CD4-positive, alpha-beta memory T cell (primary cell): Measurements from ENCODE around the gene KRTAP10-3. TPM values are rescaled to one million over a fixed set of nuclear protein-coding genes. Genes with fewer than 3 reads are reported as not detected.

Experiments used
- CTCF ChIA-PET: fragments of 350-600 bp; sonication (Branson Sonifier 250); formaldehyde crosslinking; loops from one replicate; lab custom pipeline; 2021; ENCODE audit warnings: inconsistent platforms; ENCODE audit not compliant: partially characterized antibody; lab: Charles Lee
- POLR2A ChIA-PET: fragments of 350-600 bp; sonication (Branson Sonifier 250); formaldehyde crosslinking; loops from one replicate; lab custom pipeline; 2021; ENCODE audit not compliant: partially characterized antibody; lab: Charles Lee
- DNase-seq, 5 donors: peaks; one replicate each; pipeline versions ENCODE4 v3.0.0 to v3.0.0-alpha.2; 2020 to 2022; ENCODE audit warnings: mixed read lengths in 1 of 5
- H3K27ac ChIP-seq: one replicate; pipeline ENCODE4 v1.7.0; 2013; ENCODE audit warnings: low read depth, low read length
- H3K27me3 ChIP-seq: 2 replicates; pipeline ENCODE4 v1.7.0; 2013; ENCODE audit warnings: mild to moderate bottlenecking, low read length, moderate library complexity; ENCODE audit not compliant: insufficient read depth
- H3K36me3 ChIP-seq: 2 replicates; pipeline ENCODE4 v1.7.0; 2013; ENCODE audit warnings: mild to moderate bottlenecking, low read length, moderate library complexity; ENCODE audit not compliant: insufficient read depth
- H3K4me1 ChIP-seq: 2 replicates; pipeline ENCODE4 v1.7.0; 2013; ENCODE audit warnings: mild to moderate bottlenecking, low read length, moderate library complexity; ENCODE audit not compliant: insufficient read depth
- H3K4me3 ChIP-seq, 2 donors: one replicate each; pipeline ENCODE4 v1.7.0; 2013; ENCODE audit warnings: low read length in 2 of 2, mild to moderate bottlenecking in 1 of 2
- H3K9me3 ChIP-seq, 2 donors: one replicate each; pipeline ENCODE4 v1.7.0; 2013; ENCODE audit warnings: low read length in 2 of 2, control low read depth in 1 of 2; ENCODE audit not compliant: control insufficient read depth in 1 of 2
- H3K27ac Mint-ChIP-seq, 7 donors: one replicate each; pipeline ENCODE4 v1.8.0; 2020 to 2021; ENCODE audit warnings: mixed read lengths in 7 of 7, mild to moderate bottlenecking in 6 of 7, inconsistent platforms in 3 of 7, moderate library complexity in 3 of 7
- H3K27me3 Mint-ChIP-seq, 2 donors: one replicate each; pipeline ENCODE4 v1.8.0; 2020 to 2021; ENCODE audit warnings: mixed read lengths in 2 of 2
- H3K36me3 Mint-ChIP-seq, 2 donors: one replicate each; pipeline ENCODE4 v1.8.0; 2020 to 2021; ENCODE audit warnings: mixed read lengths in 2 of 2, inconsistent platforms in 1 of 2, mild to moderate bottlenecking in 1 of 2
- H3K4me1 Mint-ChIP-seq, 4 donors: one replicate each; pipeline ENCODE4 v1.8.0; 2020 to 2021; ENCODE audit warnings: mixed read lengths in 4 of 4, mild to moderate bottlenecking in 1 of 4
- H3K4me3 Mint-ChIP-seq, 8 donors: one replicate each; pipeline ENCODE4 v1.8.0; 2020 to 2021; ENCODE audit warnings: mixed read lengths in 8 of 8, mild to moderate bottlenecking in 7 of 8, moderate library complexity in 6 of 8, inconsistent platforms in 3 of 8
- H3K9me3 Mint-ChIP-seq, 8 donors: one replicate each; pipeline ENCODE4 v1.8.0; 2020 to 2021; ENCODE audit warnings: mixed read lengths in 8 of 8, mild to moderate bottlenecking in 5 of 8, inconsistent platforms in 3 of 8, moderate library complexity in 1 of 8
- intact Hi-C: fragments of 100-400 bp; cut with micrococcal nuclease; formaldehyde crosslinking; loops from one replicate; pipeline ENCODE4 v1.15.1; 2023
- polyA plus RNA-seq, 2 donors: library from polyadenylated mRNA; unstranded; fragments of 300-500 nt; fragmentation: Illumina TruSeq; gene quantifications; one replicate each; pipeline ENCODE4 v1.2.3, GENCODE V29; 2021
- total RNA-seq, 2 experiments: library from RNA; stranded (reverse); gene quantifications; one replicate each; pipeline ENCODE4 v1.2.3, GENCODE V29; 2021

Gene KRTAP10-3
- total and polyA plus RNA-seq, 4 experiments from 2014 or later = not detected

GRCh38 chr21:44513389-44514217, 45.0 kb downstream of the KRTAP10-3 start:
- no peaks in the 10 kb centered on the region for H3K9me3 Mint-ChIP-seq
- H3K36me3 Mint-ChIP-seq = no peaks in the 10 kb centered on the region
- ChIA-PET POLR2A (no interaction called here), CTCF (interaction anchor here (2.2 to 11.0 kb wide), 2 partner anchors 228 to 280 kb away, joined by 10 to 269 read pairs; no protein-coding TSS in a partner anchor)
- Histone ChIP-seq H3K27ac (no peak overlapping the region), H3K9me3 (no peaks in the 10 kb centered on the region), H3K4me3 (no peak overlapping the region), H3K36me3 (no peaks in the 10 kb centered on the region), H3K27me3 (no peaks in the 10 kb centered on the region), H3K4me1 (peaks cover 10% of the 10 kb centered on the region)
- H3K4me3 Mint-ChIP-seq = no peak overlapping the region
- H3K27me3 Mint-ChIP-seq = no peaks in the 10 kb centered on the region
- no peak for DNase-seq
- peaks cover 0 to 4% (median 0%) of the 10 kb centered on the region in 4 donors for H3K4me1 Mint-ChIP-seq
- intact Hi-C loops = no loop called here
- H3K27ac Mint-ChIP-seq = no peak overlapping the region

GRCh38 chr21:44512496-44513388, 45.9 kb downstream of the KRTAP10-3 start:
- no peak overlapping the region for H3K4me3 Mint-ChIP-seq
- Histone ChIP-seq H3K27ac (no peak overlapping the region), H3K4me1 (peaks cover 10% of the 10 kb centered on the region), H3K9me3 (no peaks in the 10 kb centered on the region), H3K27me3 (no peaks in the 10 kb centered on the region), H3K36me3 (no peaks in the 10 kb centered on the region), H3K4me3 (no peak overlapping the region)
- ChIA-PET POLR2A (no interaction called here), CTCF (interaction anchor here (0.8 to 11.0 kb wide), 3 partner anchors 198 to 280 kb away, joined by 3 to 269 read pairs (median 3); partner anchors contain the start of gene TSPEAR)
- H3K36me3 Mint-ChIP-seq = no peaks in the 10 kb centered on the region
- intact Hi-C loops = no loop called here
- no peaks in the 10 kb centered on the region for H3K9me3 Mint-ChIP-seq
- H3K27ac Mint-ChIP-seq = peak overlapping the region in 1 of 7 donors; percentile 18
- DNase-seq = no peak
- no peaks in the 10 kb centered on the region for H3K27me3 Mint-ChIP-seq
- peaks cover 0 to 2% (median 0%) of the 10 kb centered on the region in 4 donors for H3K4me1 Mint-ChIP-seq

- Mint-ChIP-seq H3K36me3 (no peaks in the 10 kb centered on the region), H3K27me3 (no peaks in the 10 kb centered on the region), H3K9me3 (no peaks in the 10 kb centered on the region), H3K4me3 (no peak overlapping the region), H3K4me1 (peaks cover 0 to 1% (median 0%) of the 10 kb centered on the region in 4 donors), H3K27ac (no peak overlapping the region)
- Histone ChIP-seq H3K4me3 (no peak overlapping the region), H3K4me1 (peaks cover 10% of the 10 kb centered on the region), H3K9me3 (no peaks in the 10 kb centered on the region), H3K27ac (no peak overlapping the region), H3K27me3 (no peaks in the 10 kb centered on the region), H3K36me3 (no peaks in the 10 kb centered on the region)
- POLR2A ChIA-PET = interaction anchor here (2.5 kb wide), 1 partner anchor 282 kb away, joined by 14 read pairs; no protein-coding TSS in a partner anchor
- no peak for DNase-seq
- intact Hi-C loops = loop anchor here (2.0 kb wide), 1 partner anchor 421 kb away; no protein-coding TSS in a partner anchor
- CTCF ChIA-PET = interaction anchor here (1.7 to 11.0 kb wide), 4 partner anchors 135 to 382 kb away, joined by 4 to 269 read pairs (median 41); no protein-coding TSS in a partner anchor
Observed at GRCh38 chr21:44511938-44512275, 46.7 kb downstream of the KRTAP10-3 start.

GRCh38 chr21:44511219-44511937, 47.2 kb downstream of the KRTAP10-3 start:
- no peaks in the 10 kb centered on the region for H3K36me3 Mint-ChIP-seq

DNA sequence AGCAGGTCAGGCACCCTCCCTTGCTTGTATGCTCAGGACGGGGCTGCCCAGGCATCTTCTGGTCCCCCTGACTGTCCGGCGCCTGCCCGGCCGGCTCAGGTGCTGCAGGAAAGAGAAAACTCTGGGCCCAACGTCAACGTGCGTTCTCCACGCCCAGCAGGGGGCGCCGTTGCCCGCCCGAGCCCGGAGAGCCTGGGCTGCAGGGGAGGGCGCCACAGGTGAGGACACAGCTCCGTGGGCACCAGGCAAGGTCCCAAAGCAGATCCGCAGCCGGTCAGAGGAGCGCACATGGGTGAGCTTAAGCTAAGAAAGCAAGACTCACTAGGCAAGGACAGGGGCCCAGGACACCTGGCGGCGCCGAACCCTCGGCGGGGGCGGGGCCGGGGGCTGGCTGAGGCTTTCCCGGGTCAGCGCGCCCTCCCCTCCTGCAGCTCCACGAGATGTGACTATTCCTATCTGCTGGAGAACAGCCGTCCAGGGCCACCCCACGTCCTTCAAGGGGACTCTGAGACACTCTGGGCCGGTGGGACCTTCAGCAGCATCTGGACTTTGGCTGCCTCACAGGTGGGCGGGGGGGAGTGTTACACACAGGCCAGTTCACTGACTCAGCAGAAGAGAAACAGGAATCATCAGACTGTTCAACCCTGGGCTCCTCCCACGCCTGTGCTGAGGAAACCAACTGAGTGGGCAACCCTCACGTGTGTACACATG, 47.9 kb downstream of the KRTAP10-3 start:
- CTCF ChIA-PET = interaction anchor here (0.6 to 11.0 kb wide), 54 partner anchors 8 to 384 kb away, joined by 3 to 269 read pairs (median 4); partner anchors contain the start of genes KRTAP10-12, KRTAP12-3, SUMO3 and UBE2G2
- POLR2A ChIA-PET = interaction anchor here (1.0 to 2.5 kb wide), 6 partner anchors 37 to 291 kb away, joined by 3 to 20 read pairs (median 4); partner anchors contain the start of genes KRTAP12-4 and UBE2G2
- Mint-ChIP-seq H3K27ac (no peak overlapping the region), H3K4me3 (peak overlapping the region in 7 of 8 donors; percentile 36 to 77 (median 67)), H3K27me3 (no peaks in the 10 kb centered on the region), H3K9me3 (no peaks in the 10 kb centered on the region), H3K36me3 (no peaks in the 10 kb centered on the region), H3K4me1 (peaks cover 0 to 1% (median 0%) of the 10 kb centered on the region in 4 donors)
- H3K4me3 ChIP-seq = peak overlapping the region in 1 of 2 donors; percentile 51
- H3K36me3 ChIP-seq = no peaks in the 10 kb centered on the region
- intact Hi-C loops = loop anchor here (1.0 to 2.0 kb wide), 2 partner anchors 283 to 422 kb away; no protein-coding TSS in a partner anchor
- DNase-seq = peak; percentile 75 to 84 (median 81)
- H3K4me1 ChIP-seq = peaks cover 10% of the 10 kb centered on the region
- H3K27ac ChIP-seq = no peak overlapping the region
- no peaks in the 10 kb centered on the region for H3K9me3 ChIP-seq
- no peaks in the 10 kb centered on the region for H3K27me3 ChIP-seq

More at GRCh38 chr21:44511219-44511937, 47.2 kb downstream of the KRTAP10-3 start:
- peaks cover 10% of the 10 kb centered on the region for H3K4me1 ChIP-seq
- DNase-seq = peak in 1 of 5 donors; percentile 9
- no peak overlapping the region for H3K4me3 ChIP-seq
- Mint-ChIP-seq H3K27me3 (no peaks in the 10 kb centered on the region), H3K4me1 (peaks cover 0 to 1% (median 0%) of the 10 kb centered on the region in 4 donors), H3K27ac (no peak overlapping the region), H3K9me3 (no peaks in the 10 kb centered on the region), H3K4me3 (peak overlapping the region in 6 of 8 donors; percentile 36 to 67 (median 50))
- no peak overlapping the region for H3K27ac ChIP-seq
- no peaks in the 10 kb centered on the region for H3K27me3 ChIP-seq
- H3K9me3 ChIP-seq = no peaks in the 10 kb centered on the region
- intact Hi-C loops = loop anchor here (2.0 kb wide), 1 partner anchor 421 kb away; no protein-coding TSS in a partner anchor
- no peaks in the 10 kb centered on the region for H3K36me3 ChIP-seq
- ChIA-PET CTCF (interaction anchor here (0.6 to 11.0 kb wide), 52 partner anchors 9 to 383 kb away, joined by 3 to 269 read pairs (median 4); partner anchors contain the start of genes KRTAP10-12, KRTAP12-3, SUMO3 and UBE2G2), POLR2A (interaction anchor here (1.0 to 2.5 kb wide), 6 partner anchors 36 to 290 kb away, joined by 3 to 20 read pairs (median 4); partner anchors contain the start of genes KRTAP12-4 and UBE2G2)
